ENCODE measurements around the gene TSPAN19.

- no peak for TF ChIP-seq POLR2A (IDR thresholded peaks at IDR 0.05; ENCODE audit: extremely low read depth, insufficient read length)
- TF ChIP-seq CTCF (IDR thresholded peaks at IDR 0.05; ENCODE audit: low read depth, low read length): no peak
- TF ChIP-seq MYC (IDR thresholded peaks at IDR 0.05; ENCODE audit: low read depth, low read length): no peak
Observed at GRCh38 chr12:85007836-85008235, 28.2 kb downstream of the TSPAN19 start.
